ENCODE results near the gene DUSP28.

DUSP28 gene

GRCh38 chr2:240573516-240574385 is 13.6 kb downstream of the DUSP28 start:
- DNase-seq, result no peak

DNA sequence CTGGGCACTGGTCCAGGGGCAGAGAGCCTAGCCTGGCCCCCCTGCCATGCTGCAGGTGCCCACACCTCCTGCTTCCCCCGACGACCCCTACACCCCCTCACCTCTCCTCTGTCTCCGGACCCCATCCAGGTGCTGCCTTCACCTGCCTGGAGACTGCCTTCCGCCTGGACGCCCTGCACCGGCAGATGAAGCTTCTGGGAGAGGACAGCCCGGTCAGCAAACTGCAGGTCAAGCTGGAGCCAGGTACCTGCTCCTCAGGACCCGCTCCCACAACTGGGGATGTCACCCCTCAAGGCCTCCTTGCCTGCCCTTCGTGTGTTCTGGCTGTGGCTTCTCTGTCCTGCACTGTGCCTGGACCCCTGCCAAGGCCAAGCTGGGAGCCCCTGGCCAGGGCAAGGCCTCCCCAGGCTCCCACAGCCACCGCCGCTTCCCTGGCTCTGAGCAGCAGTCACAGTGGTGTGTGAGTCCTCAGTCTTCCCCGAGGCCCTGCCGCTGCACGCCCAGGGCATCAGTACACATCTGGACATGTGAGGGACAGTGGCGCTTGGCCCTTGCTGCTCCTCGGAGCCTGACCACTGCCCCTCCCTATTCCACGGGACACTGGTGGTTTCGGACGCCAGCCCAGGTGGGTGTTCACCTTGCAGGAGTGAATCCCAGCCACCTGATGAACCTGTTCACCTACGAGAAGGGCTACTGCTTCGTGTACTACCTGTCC is 14.4 kb downstream of the DUSP28 start:
- DNase-seq, result no peak

- DNase-seq, result no peak
These were observed 15.2 kb downstream of the DUSP28 start for GRCh38 chr2:240575101-240575965.

GRCh38 chr2:240576036-240576435 is 15.9 kb downstream of the DUSP28 start:
- no peak for DNase-seq

DNA sequence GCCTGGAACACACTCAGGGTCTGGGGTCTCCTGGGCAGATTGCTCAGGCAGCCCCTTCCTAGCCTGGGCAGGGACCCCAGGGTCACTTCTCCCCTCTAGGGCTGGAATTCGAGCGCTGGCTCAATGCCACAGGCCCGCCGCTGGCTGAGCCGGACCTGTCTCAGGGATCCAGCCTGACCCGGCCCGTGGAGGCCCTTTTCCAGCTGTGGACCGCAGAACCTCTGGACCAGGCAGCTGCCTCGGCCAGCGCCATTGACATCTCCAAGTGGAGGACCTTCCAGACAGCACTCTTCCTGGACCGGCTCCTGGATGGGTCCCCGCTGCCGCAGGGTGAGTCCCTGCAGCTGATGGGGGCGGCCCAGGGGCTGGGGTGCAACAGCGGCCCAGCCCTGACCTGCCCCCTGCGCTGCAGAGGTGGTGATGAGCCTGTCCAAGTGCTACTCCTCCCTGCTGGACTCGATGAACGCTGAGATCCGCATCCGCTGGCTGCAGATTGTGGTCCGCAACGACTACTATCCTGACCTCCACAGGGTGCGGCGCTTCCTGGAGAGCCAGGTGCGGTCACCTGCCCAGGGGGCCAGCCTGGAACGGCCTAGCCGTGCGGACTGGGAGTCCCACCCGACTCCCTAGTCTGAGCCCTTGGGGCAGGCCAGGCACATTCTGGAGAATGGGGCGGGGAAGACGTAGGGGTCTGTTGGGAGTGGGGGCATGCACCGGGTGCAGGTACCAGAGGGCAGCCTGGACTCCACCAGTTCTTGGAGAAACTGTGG is 16.5 kb downstream of the DUSP28 start:
- no peak for DNase-seq

GRCh38 chr2:240577281-240578109 is 17.3 kb downstream of the DUSP28 start:
- no peak for DNase-seq

DNA sequence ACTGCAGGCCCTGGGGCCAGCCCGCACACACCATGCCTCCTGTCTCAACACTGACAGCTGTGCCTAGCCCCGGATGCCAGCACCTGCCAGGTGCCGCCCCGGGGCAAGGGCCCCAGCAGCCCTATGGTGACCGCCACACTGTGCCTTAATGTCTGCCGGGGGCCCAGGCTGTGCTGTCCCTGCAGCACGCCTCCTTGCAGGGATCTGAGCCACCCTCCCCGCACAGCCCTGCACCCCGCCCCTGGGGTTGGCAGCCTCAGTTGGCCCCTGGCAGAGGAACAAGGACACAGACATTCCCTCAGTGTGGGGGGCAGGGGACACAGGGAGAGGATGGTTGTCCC is 17.9 kb downstream of the DUSP28 start:
- DNase-seq, result no peak

DNA sequence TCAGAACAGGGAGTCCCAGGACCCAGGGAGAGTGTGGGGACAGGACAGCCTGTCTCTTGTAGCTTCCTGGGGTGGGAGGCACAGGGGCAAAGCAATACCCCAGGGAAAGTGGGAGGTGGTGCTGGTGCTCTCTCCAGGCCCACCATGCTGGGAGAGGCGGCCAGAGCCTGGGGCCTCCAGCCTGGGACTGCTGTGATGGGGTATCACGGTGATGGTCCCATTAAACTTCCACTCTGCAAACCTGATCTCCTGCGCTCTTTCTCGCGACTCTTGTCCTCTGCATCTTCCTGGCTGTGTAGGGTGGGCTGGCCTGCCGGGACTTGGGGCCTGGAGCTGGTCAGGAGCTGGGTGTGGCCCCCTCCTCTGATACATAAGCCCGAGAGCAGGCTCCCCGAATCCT is 18.3 kb downstream of the DUSP28 start:
- DNase-seq, result no peak

DNA sequence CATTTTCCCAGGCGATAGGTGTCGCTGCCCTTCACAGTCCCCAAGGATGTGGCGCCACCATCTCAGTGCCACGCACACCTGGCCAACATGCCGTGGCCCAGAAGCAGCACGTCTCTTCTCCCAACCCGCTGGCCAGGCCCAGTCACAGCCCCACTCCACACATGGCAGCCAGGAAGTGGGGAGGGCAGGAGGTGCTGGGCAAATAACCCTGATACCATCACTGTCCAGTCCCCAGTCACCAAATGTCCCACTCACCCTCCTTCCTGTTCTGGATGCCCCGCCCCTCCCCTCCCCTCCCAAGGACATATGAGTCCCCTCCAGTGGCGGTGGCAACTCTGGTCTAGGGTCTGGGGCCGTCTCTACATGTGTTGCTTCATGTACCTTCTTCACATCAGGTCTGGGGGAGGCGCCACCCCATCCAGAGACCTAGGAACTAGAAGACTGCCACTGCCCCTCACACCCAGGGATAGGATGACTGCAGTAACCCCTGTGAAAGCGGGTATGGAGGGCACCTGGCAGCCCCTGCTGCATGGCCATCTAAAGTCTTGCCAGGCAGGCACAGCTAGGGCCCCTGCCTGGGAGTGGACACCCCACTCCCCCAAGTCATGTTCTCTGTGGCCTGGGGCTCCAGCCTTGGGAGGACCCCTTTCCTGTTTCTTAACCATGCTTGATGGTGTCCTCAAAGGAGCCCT is 19.1 kb downstream of the DUSP28 start:
- DNase-seq, result no peak

DNA sequence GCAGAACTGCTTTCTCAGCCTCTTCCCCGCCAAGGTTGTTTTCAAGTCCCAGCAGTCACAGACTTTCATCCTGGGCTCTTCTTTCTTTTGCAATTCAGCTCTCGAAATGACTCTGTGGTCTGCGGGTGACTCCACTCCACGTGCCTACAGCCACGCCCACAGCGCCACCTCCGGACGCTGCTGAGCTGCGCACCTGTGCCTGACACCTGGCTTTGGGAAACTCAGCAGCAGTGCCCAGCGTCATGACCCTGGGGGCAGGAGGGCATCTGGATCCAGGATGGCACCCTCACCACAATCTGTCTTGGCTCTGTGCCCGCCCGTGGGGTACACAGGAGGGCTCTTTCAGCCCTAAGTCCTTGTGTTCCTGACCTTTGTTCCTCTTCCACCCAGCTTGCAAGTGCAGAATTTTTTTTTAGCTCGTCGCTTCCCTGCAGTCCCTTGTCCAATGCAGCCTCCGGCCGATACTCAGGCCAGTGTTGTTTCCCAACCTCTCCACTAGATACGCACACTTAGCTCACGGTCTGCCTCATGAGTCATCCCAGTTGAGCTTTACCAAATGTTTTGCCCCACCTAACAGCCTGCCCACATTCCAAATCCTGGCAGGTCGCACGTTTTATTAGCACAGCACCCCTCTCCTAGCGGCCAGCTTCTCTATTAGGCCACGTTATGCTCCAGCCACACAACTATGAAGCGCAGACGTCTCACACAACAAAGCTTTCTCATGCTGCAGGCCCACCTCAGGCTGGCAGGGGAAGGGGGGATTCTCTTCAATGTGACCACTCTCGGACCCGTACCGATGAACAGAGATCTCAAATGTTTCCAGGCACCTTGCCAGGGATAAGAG is 19.8 kb downstream of the DUSP28 start:
- DNase-seq, result peak; percentile 84

DNA sequence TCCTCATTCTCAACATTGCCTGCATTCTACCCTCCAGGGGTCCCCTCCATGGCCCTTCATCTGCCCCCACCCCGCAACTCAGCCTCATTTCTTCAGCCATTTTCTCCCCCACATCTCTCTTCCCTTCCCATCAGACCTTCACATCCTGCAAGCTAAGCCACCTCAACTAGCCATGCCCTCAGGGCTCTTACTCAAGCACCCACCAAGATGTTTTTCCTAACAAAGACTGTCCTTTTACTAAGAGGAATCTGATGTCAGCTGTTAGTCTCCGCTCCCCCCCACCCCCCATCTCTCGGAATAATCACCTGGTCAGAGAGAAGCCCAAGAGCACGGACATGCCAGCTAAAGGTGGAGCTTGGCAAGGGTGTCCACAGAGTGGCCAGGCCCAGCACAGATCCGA is 21.7 kb downstream of the DUSP28 start:
- DNase-seq, result no peak

GRCh38 chr2:240582781-240583180 is 22.6 kb downstream of the DUSP28 start:
- DNase-seq, result no peak

DNA sequence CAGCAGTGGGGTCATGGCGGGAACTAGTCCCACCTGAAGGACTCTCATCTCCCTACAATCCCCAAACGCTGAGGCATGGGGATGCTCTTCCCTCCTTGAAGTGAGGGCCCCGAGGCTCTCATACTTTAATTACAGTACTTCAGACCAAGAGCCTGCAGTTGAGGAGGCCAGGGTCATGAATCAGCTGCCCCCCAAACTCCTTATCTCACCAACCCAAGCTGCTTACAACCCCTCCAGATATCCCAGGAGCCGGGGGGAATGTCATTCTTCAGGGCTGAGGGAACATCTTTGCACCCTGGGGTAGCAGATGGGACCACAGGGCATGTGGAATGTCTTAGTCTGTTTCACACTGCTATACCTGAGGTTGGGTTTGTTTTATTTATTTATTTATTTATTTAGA is 23.6 kb downstream of the DUSP28 start:
- DNase-seq, result no peak

DNA sequence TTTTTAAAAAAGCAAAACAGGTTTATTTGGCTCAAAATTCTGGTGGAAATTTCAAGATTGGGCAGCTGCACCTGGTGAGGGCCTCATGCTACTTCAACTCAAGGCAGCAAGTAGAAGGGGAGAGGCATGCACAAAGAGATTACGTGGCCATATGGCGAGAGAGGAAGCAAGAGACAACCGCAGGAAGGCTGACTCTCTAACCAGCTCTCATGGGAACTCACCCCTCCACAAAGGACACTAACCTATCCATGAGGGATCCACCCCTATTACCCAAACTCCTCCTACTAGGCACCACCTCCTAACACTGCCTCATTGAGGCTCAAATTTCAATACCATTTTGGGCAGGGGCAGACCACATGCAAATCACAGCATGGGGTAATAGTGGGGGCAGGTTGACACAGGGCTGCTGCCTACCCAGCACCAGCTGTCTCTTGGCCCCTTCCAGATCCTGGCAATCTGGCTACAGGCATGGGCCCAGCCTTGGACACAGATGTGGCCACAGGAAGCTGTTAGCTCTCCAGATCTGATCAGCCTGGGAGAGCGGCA is 24.4 kb downstream of the DUSP28 start:
- DNase-seq, result peak; percentile 81

- no peak for DNase-seq
These were observed 24.9 kb downstream of the DUSP28 start for GRCh38 chr2:240585101-240585500.

DNA sequence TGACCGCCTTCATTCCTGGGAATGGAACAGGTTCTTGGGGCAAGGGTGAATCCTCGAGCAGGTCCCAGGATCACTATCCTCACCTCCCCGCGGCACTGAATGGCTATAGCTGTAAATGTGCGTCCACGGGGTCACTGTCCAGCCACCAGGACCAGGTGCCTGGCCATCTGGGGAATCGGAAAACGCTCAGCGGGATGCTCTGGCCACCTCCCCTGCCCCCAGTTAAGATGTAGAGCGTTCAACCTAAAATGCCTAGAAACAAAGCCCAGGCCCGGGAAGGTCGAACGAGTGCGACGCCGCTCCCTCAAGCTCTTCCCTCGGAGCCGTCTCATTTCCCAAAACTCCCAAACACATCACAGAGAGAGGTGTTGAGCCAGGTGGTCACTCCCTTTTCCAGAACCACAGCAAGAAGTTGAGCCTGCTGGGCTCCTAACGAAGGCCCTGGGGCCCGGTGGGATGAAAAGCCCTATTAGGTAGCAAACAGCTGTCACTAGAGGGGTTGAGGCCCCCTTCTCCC is 25.6 kb downstream of the DUSP28 start:
- no peak for DNase-seq

DNA sequence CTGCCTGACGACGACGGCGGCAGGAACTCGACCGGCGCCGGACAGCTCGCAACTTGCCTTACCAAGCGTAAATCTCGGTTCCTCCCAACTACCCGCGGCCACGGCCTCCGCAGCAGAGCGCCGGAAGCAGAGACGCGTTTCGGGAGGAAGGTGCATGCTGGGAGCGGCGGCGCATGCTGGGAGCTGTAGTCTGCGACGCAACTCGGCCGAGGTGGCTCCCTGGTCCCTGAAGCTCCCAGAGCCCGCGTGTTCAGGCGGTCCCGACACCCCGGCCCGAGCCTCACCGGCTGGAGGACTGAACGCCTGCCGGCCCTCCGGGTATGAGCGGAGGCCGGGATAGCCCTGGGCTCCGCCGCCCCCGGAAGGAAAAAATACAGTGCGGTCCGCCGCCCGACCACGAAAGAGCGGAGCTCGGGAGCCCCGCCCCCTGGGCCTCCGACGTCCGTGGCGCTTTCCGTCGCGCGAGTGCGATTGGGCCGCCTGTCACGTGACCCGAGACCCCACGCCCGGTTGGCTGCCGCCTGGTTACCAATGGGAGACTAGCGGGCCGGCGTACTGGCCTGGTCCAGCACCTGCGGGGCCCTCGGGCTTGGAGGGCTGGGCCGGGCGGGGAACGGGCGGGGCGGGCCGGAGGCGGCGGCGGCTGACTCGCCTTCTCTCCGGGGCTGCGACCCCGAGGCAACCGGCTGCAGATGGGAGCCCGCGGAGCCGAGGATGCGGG is 26.2 kb downstream of the DUSP28 start, which contains the start of gene CAPN10:
Gene CAPN10, plus strand, starts transcription at position 537 of the 721 bp plus-strand sequence. Its CDS starts 178 bp downstream, at position 715.
- DNase-seq, result peak; percentile 98

DNA sequence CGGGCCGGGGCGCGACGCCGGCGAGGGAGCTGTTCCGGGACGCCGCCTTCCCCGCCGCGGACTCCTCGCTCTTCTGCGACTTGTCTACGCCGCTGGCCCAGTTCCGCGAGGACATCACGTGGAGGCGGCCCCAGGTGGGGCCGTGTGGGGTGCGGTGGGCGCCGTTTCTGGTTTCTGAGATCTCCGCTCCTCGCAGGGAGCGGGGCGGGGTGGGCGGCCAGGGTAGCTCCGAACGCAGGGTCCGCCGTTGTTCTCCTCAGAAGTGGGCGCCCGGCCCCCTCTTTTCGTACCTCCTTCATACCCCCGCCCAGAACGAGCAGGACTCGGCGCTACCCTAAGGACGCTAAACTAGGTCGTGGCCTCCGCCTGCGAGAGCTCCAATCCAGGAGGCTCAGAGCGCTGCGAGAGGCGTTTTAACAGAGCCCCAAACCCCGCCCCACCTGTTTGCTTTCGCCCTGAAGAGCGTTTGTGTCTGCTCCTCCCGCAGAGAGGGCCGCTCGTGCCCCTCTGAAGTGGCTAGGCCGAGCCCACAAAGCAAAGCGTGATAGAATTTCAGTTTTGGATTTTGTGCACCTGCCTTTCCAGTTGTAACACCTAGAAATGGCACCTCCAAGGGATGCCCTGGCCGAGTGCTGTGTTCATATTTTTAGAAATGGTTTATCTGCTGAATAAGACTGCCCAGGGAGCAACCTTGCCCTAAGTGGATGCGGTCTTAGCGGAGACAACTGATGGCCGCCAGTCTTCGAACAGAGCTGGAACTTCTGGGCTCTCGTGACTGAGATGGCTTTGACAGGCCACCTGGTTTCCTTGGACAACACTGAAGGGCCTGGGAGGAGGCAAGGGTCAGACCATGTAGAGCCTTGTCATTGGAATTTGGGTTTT is 27.0 kb downstream of the DUSP28 start:
- peak; percentile 18 for DNase-seq

All from inflammatory macrophage treated with lipopolysaccharide for 4 hours (primary cell).